Neural progenitor cell (in vitro differentiated cells): ENCODE measurements around the gene REV3L.

Source experiments
- EZH2 ChIP-seq: fragments of 200-600 bp; sonication (generic); IDR thresholded peaks from 2 replicates; pipeline ENCODE4 v1.6.1; 2017; ENCODE audit warnings: antibody characterized with exemption, mild to moderate bottlenecking, moderate library complexity
- TF ChIP-seq, protein P1 (sequence below): fragments of 200-600 bp; sonication (generic); IDR thresholded peaks from 2 replicates; pipeline ENCODE4 v1.5.1; 2017; ENCODE audit warnings: antibody characterized with exemption, mild to moderate bottlenecking

DNA sequence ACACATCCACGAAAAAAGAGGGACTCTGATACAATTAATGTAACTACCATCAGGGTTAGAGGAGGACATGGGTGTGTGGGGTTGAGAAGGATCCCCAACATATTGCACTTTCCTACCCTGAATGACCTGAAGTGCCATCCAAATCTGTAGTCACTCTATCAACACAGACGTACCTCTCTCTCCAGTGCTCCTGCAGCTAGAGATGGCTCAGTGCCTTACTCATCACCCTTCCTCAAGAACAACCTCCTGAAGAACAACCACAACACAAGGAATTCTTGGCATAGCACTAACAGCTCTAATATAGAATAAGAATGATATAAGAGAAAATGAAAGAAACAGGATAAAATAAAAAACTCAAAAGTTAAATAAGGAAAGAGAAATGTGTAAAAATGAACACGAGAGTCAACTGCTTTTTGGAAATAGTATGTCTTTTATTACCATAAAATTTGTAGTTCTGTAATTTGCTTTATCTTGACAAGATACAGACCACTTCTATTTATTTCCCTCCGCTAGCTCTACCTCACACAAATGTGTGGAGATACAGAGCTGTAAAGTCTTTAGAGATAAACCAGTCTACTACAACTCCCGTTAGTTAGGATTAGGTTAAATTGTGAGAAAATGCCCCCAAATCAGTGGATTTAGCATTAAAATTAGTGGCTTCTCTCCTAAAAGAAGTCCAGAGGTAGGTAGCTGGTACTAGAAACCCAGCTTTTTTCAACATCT is 63.9 kb downstream of the REV3L start:
- TF ChIP-seq, protein P1, sequence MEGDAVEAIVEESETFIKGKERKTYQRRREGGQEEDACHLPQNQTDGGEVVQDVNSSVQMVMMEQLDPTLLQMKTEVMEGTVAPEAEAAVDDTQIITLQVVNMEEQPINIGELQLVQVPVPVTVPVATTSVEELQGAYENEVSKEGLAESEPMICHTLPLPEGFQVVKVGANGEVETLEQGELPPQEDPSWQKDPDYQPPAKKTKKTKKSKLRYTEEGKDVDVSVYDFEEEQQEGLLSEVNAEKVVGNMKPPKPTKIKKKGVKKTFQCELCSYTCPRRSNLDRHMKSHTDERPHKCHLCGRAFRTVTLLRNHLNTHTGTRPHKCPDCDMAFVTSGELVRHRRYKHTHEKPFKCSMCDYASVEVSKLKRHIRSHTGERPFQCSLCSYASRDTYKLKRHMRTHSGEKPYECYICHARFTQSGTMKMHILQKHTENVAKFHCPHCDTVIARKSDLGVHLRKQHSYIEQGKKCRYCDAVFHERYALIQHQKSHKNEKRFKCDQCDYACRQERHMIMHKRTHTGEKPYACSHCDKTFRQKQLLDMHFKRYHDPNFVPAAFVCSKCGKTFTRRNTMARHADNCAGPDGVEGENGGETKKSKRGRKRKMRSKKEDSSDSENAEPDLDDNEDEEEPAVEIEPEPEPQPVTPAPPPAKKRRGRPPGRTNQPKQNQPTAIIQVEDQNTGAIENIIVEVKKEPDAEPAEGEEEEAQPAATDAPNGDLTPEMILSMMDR: no peak
- TF ChIP-seq EZH2: no peak
